WTC11 (cell line): ENCODE results near the gene WAC. TPM values are rescaled to one million over a fixed set of nuclear protein-coding genes. Genes with fewer than 3 reads are reported as not detected.

Experiments used
- ATAC-seq: fragments of 200-7000 bp; cut with Tn5 transposase; 2 replicates; pipeline ENCODE4 v1.10.0; 2021; ENCODE audit warnings: mild to moderate bottlenecking, moderate library complexity
- CTCF ChIA-PET: fragments of 300-600 bp; sonication (Branson Sonifier 250); formaldehyde crosslinking; loops from one replicate; lab custom pipeline; 2021; ENCODE audit warnings: antibody characterized with exemption; lab: Charles Lee
- POLR2A ChIA-PET: fragments of 350-600 bp; sonication (Branson Sonifier 250); formaldehyde crosslinking; loops from one replicate; lab custom pipeline; 2021; ENCODE audit warnings: antibody characterized with exemption; lab: Charles Lee
- DNase-seq: peaks from one replicate; pipeline ENCODE4 v3.0.0; 2021; ENCODE audit warnings: low spot score
- H3K27ac Mint-ChIP-seq: 2 replicates; pipeline ENCODE4 v1.8.0; 2021; ENCODE audit warnings: mixed read lengths
- H3K27me3 Mint-ChIP-seq: 2 replicates; pipeline ENCODE4 v1.8.0; 2021; ENCODE audit warnings: low read depth, mild to moderate bottlenecking, moderate library complexity, mixed read lengths
- H3K36me3 Mint-ChIP-seq: 2 replicates; pipeline ENCODE4 v1.8.0; 2021; ENCODE audit warnings: mixed read lengths
- H3K4me1 Mint-ChIP-seq: 2 replicates; pipeline ENCODE4 v1.8.0; 2022; ENCODE audit warnings: mixed read lengths
- H3K4me3 Mint-ChIP-seq: 2 replicates; pipeline ENCODE4 v1.8.0; 2021; ENCODE audit warnings: mild to moderate bottlenecking, moderate library complexity, mixed read lengths
- H3K9me3 Mint-ChIP-seq: 2 replicates; pipeline ENCODE4 v1.8.0; 2021; ENCODE audit warnings: mixed read lengths
- ATF1 ChIP-seq: sonication (generic); formaldehyde crosslinking; IDR thresholded peaks from 2 replicates; pipeline ENCODE4 v1.8.1; 2023; ENCODE audit warnings: mild to moderate bottlenecking, moderate library complexity, missing genetic modification reagents
- ATF3 ChIP-seq: sonication (generic); formaldehyde crosslinking; conservative IDR thresholded peaks from 2 replicates; pipeline ENCODE4 v1.8.1; 2022; ENCODE audit warnings: mild to moderate bottlenecking, missing genetic modification reagents
- E2F4 ChIP-seq: sonication (generic); formaldehyde crosslinking; IDR thresholded peaks from 2 replicates; pipeline ENCODE4 v1.8.1; 2022; ENCODE audit warnings: low read depth, mild to moderate bottlenecking, moderate library complexity, missing genetic modification reagents, borderline replicate concordance
- EMX1 ChIP-seq: fragments of 250-450 bp; sonication (Bioruptor Pico); IDR thresholded peaks from 2 replicates; pipeline ENCODE4 v1.8.0; 2021; ENCODE audit warnings: mild to moderate bottlenecking
- ERG ChIP-seq: fragments of 250-450 bp; sonication (Bioruptor Pico); IDR thresholded peaks from 2 replicates; pipeline ENCODE4 v1.8.0; 2021; ENCODE audit warnings: mild to moderate bottlenecking
- FOXK1 ChIP-seq: sonication (generic); formaldehyde crosslinking; IDR thresholded peaks from 2 replicates; pipeline ENCODE4 v1.8.0; 2022; ENCODE audit warnings: mild to moderate bottlenecking, moderate library complexity, missing genetic modification reagents
- GABPB1 ChIP-seq: sonication (generic); formaldehyde crosslinking; IDR thresholded peaks from 2 replicates; pipeline ENCODE4 v1.8.1; 2023; ENCODE audit warnings: mild to moderate bottlenecking, missing genetic modification reagents
- GRHL2 ChIP-seq: fragments of 250-450 bp; sonication (Bioruptor Pico); IDR thresholded peaks from 2 replicates; pipeline ENCODE4 v1.8.0; 2022; ENCODE audit warnings: mild to moderate bottlenecking, moderate library complexity; ENCODE audit not compliant: insufficient replicate concordance, severe bottlenecking
- HMGXB4 ChIP-seq: sonication (generic); formaldehyde crosslinking; IDR thresholded peaks from 2 replicates; pipeline ENCODE4 v1.8.1; 2023; ENCODE audit warnings: mild to moderate bottlenecking, moderate library complexity, missing genetic modification reagents
- NFE2L1 ChIP-seq: sonication (generic); formaldehyde crosslinking; IDR thresholded peaks from 2 replicates; pipeline ENCODE4 v1.8.1; 2023; ENCODE audit warnings: missing genetic modification reagents
- NR3C1 ChIP-seq: sonication (generic); formaldehyde crosslinking; conservative IDR thresholded peaks from 2 replicates; pipeline ENCODE4 v1.8.1; 2023; ENCODE audit warnings: low read depth, mild to moderate bottlenecking, missing genetic modification reagents
- SMAD4 ChIP-seq: sonication (generic); formaldehyde crosslinking; IDR thresholded peaks from 2 replicates; pipeline ENCODE4 v1.8.0; 2022; ENCODE audit warnings: mild to moderate bottlenecking, missing genetic modification reagents
- STAT6 ChIP-seq: sonication (generic); formaldehyde crosslinking; conservative IDR thresholded peaks from 2 replicates; pipeline ENCODE4 v1.8.1; 2023; ENCODE audit warnings: mild to moderate bottlenecking, low read depth, missing genetic modification reagents, moderate library complexity
- TP53 ChIP-seq: sonication (generic); formaldehyde crosslinking; IDR thresholded peaks from 2 replicates; pipeline ENCODE4 v1.8.1; 2023; ENCODE audit warnings: mild to moderate bottlenecking, missing genetic modification reagents
- ZMAT4 ChIP-seq: fragments of 250-450 bp; sonication (Bioruptor Pico); IDR thresholded peaks from 2 replicates; pipeline ENCODE4 v1.9.0; 2021; ENCODE audit warnings: mild to moderate bottlenecking
- ZNF232 ChIP-seq: sonication (generic); formaldehyde crosslinking; IDR thresholded peaks from 2 replicates; pipeline ENCODE4 v1.8.0; 2022; ENCODE audit warnings: mild to moderate bottlenecking, missing genetic modification reagents
- ZNF671 ChIP-seq: fragments of 250-450 bp; sonication (Bioruptor Pico); IDR thresholded peaks from 2 replicates; pipeline ENCODE4 v1.8.0; 2021; ENCODE audit warnings: mild to moderate bottlenecking
- total RNA-seq: library from RNA; stranded (reverse); gene quantifications from 3 replicates; pipeline ENCODE4 v1.2.3, GENCODE V29; 2021
- TF ChIP-seq, protein P1 (sequence below): sonication (generic); formaldehyde crosslinking; IDR thresholded peaks from 2 replicates; pipeline ENCODE4 v1.8.1; 2023; ENCODE audit warnings: mild to moderate bottlenecking, missing genetic modification reagents
- TF ChIP-seq, protein P2 (sequence below): fragments of 250-450 bp; sonication (Bioruptor Pico); conservative IDR thresholded peaks from 2 replicates; pipeline ENCODE4 v1.9.0; 2021; ENCODE audit warnings: mild to moderate bottlenecking
- TF ChIP-seq, protein P3 (sequence below): sonication (generic); formaldehyde crosslinking; IDR thresholded peaks from 2 replicates; pipeline ENCODE4 v1.8.1; 2022; ENCODE audit warnings: low read depth, missing genetic modification reagents, borderline replicate concordance

Gene WAC
- total RNA-seq, 1 experiment from 2014 or later = 108 TPM

DNA sequence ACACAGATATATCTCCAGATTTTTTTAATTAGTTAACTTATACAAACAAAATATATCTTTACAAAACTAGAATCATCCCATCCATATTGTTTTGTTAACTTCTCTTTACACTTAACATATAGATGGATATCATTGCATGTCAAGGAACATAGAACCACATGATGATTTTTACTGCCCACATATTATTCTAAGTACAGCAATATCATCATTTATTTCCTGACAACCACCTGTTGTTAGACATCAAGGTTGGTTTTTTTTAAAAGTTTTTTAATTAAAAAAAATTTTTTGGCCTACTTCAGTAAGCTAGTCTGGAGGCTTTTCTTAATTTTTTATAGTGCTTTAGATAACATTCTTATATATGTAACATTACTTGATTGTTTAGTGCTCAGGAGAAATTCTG is 105.5 kb downstream of the WAC start (continued):
- no peak for TF ChIP-seq STAT6 (CRISPR knock-in tag)
- TF ChIP-seq GABPB1 (CRISPR knock-in tag) = no peak
- no peak for TF ChIP-seq ATF3 (CRISPR knock-in tag)
- no peak for TF ChIP-seq GRHL2 (CRISPR knock-in tag)
- TF ChIP-seq ZMAT4 (CRISPR knock-in tag) = no peak
- TF ChIP-seq NR3C1 = no peak
- no peak for TF ChIP-seq HMGXB4 (CRISPR knock-in tag)

DNA sequence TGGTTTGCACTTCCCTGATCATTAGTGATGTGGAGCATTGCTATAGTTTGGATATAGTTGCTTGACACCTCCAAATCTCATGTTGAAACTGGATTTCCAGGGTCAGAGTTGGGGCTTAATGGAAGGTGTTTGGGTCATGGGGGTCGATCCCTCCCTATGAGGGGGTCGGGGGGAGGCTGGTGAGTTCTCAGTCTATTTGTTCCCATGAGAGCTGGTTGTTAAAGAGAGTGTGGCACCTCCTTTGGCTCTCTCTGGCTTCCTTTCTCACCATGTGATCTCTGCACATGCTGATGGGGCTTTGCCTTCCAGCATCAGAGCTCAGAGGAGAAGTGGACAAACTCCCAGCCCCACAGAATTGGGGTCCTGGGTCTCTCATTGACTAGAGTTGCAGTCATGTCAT is 107.6 kb downstream of the WAC start:
- Mint-ChIP-seq H3K9me3 (0 out of 2 replicates have a peak, but pooled peaks cover 3% of the 10 kb centered on the region), H3K27ac (no peak overlapping the region), H3K4me1 (no peaks in the 10 kb centered on the region), H3K36me3 (no peaks in the 10 kb centered on the region), H3K27me3 (no peaks in the 10 kb centered on the region), H3K4me3 (no peak overlapping the region)
- ATAC-seq (no peak), DNase-seq (no peak)
- ChIA-PET CTCF (no interaction called here), POLR2A (interaction anchor here (1.2 kb wide), 1 partner anchor 13 kb away, joined by 3 read pairs; no protein-coding TSS in a partner anchor)
- TF ChIP-seq FOXK1 (CRISPR knock-in tag) (no peak), ZNF232 (CRISPR knock-in tag) (no peak), NFE2L1 (CRISPR knock-in tag) (no peak), TP53 (no peak), ZNF671 (no peak), E2F4 (no peak), SMAD4 (CRISPR knock-in tag) (no peak), ATF1 (CRISPR knock-in tag) (no peak), EMX1 (no peak), ERG (CRISPR knock-in tag) (no peak)
- TF ChIP-seq, protein P1, sequence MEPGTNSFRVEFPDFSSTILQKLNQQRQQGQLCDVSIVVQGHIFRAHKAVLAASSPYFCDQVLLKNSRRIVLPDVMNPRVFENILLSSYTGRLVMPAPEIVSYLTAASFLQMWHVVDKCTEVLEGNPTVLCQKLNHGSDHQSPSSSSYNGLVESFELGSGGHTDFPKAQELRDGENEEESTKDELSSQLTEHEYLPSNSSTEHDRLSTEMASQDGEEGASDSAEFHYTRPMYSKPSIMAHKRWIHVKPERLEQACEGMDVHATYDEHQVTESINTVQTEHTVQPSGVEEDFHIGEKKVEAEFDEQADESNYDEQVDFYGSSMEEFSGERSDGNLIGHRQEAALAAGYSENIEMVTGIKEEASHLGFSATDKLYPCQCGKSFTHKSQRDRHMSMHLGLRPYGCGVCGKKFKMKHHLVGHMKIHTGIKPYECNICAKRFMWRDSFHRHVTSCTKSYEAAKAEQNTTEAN (CRISPR knock-in tag) = no peak
- TF ChIP-seq, protein P2, sequence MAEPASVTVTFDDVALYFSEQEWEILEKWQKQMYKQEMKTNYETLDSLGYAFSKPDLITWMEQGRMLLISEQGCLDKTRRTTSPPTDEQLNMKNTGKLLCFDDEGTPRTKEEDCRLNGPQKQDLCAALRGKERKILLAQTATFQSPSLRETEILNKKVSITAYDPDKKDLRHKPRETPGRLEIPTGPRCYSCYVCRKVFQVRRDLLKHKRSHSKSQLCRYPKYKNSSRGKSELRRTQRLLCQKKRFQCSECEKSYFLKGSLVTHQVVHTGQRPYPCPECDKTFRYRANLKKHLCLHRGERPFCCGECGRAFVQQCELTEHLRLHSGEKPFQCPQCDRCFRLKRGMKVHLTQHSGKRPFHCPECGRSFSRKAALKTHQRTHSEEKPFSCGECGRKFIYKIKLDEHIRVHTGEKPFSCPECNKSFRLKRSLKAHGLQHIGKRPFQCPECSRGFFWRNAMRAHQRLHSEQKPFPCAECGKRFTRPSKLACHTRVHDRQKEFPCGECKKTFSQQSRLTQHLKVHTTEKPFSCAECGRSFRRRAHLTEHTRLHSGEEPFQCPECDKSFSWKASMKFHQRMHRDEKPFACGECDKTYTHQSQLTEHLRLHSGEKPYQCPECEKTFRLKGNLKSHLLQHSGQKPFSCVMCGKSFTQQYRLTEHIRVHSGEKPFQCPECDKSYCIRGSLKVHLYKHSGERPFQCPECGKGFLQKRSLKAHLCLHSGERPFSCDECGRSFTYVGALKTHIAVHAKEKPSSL (CRISPR knock-in tag) = no peak
- TF ChIP-seq, protein P3, sequence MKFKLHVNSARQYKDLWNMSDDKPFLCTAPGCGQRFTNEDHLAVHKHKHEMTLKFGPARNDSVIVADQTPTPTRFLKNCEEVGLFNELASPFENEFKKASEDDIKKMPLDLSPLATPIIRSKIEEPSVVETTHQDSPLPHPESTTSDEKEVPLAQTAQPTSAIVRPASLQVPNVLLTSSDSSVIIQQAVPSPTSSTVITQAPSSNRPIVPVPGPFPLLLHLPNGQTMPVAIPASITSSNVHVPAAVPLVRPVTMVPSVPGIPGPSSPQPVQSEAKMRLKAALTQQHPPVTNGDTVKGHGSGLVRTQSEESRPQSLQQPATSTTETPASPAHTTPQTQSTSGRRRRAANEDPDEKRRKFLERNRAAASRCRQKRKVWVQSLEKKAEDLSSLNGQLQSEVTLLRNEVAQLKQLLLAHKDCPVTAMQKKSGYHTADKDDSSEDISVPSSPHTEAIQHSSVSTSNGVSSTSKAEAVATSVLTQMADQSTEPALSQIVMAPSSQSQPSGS (CRISPR knock-in tag) = no peak
